ENCODE data around the gene DYNLRB1. TPM values are rescaled to one million over a fixed set of nuclear protein-coding genes. Genes with fewer than 3 reads are reported as not detected.

DYNLRB1 gene
- total RNA-seq, 2 experiments from 2014 or later, result 91.2 to 96.8 TPM

DNA sequence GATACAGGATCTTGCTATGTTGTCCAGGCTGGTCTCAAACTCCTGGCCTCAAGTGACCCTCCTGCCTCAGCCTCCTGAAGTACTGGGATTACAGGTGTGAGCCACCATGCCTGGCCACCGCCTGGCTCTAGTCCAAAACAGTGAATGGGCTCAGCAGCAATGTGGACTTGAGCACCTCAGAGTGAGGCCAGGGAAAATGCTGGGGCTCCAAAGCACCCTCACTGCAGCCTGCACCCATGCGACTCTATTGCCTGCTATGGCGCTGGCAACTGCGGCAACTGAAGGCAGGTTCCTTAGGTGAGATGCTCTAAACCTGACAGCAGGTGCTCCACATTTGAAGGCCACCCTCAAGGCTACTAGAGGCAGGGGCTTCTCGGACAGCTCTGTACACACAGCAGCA is 68.8 kb downstream of the DYNLRB1 start:
- peaks cover 7% of the 10 kb centered on the region for H3K36me3 Mint-ChIP-seq
- POLR2A ChIA-PET, result interaction anchor here (0.6 kb wide), 1 partner anchor 895 kb away, joined by 3 read pairs; no protein-coding TSS in a partner anchor
- no peaks in the 10 kb centered on the region for H3K27me3 Mint-ChIP-seq
- no peak for DNase-seq
- no peak for ATAC-seq (ENCODE audit: low read depth)
- H3K27ac Mint-ChIP-seq, result no peak overlapping the region
- no peaks in the 10 kb centered on the region for H3K9me3 Mint-ChIP-seq
- H3K4me3 Mint-ChIP-seq, result no peak overlapping the region
- H3K4me1 Mint-ChIP-seq, result peaks cover 13% of the 10 kb centered on the region

DNA sequence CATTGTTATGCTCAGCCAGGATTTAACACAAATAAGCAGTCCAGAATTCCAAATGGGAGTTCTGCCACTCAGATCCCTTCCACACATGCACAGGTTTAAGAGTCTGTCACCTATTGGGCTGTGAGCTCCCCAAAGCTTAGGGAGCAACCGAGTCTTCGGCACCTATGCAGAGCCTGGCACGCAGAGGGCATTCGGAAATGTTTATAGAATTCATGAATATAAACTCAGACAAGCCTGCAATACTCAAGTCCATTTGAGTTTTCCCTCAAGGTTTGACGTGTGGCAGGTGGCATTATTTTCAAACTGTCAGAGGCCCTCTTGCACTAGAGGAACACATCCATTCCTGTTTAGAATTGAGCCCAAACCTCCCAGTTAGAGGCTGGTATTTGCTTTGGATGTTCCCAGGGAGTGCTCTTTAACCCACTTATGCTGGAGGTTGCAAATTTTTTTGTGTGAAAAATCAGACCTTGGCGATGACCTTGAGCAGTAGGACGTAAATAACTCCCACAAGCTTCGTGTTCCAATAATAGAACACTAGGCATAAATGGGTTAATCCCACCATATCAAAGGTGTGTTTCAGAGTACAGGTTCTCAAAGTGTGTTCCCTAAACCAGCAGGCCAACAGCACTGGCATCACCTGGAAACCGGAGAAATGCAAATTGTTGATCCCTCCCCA is 70.4 kb downstream of the DYNLRB1 start:
- Mint-ChIP-seq H3K36me3 (peaks cover 3% of the 10 kb centered on the region), H3K9me3 (no peaks in the 10 kb centered on the region), H3K27me3 (no peaks in the 10 kb centered on the region), H3K27ac (no peak overlapping the region), H3K4me1 (peaks cover 6% of the 10 kb centered on the region), H3K4me3 (no peak overlapping the region)
- ATAC-seq (ENCODE audit: low read depth) (no peak), DNase-seq (no peak)
- POLR2A ChIA-PET, result no interaction called here

Other genes starting within 250 kb of the DYNLRB1 start
- gene AHCY, start 213.1 kb upstream of the DYNLRB1 start, total RNA-seq, result 10 to 100 TPM; 51.8 to 55.0 TPM
- gene ITCH, start 153.1 kb upstream of the DYNLRB1 start, total RNA-seq, result 10 to 100 TPM; 57.4 to 59.7 TPM
- 1 to 10 TPM in 1 of 2 experiments, under 1 TPM in 1; 0.99 to 1.9 TPM for gene MAP1LC3A, start 42.3 kb downstream of the DYNLRB1 start, total RNA-seq
- gene PIGU, start 160.7 kb downstream of the DYNLRB1 start, total RNA-seq, result 10 to 100 TPM; 17.0 to 19.1 TPM
- gene TP53INP2, start 187.9 kb downstream of the DYNLRB1 start, total RNA-seq, result 1 to 10 TPM; 2.1 TPM

Measured in activated naive CD8-positive, alpha-beta T cell treated with anti-CD3 and anti-CD28 coated beads, Interleukin-2, amount 10 ng/mL, durations not matched to agents 7 days and 5 days (primary cell).